C4-2B (cell line): ENCODE results near the gene CLTCL1.

ENCODE experiments used
- CTCF ChIP-seq: fragments of 450-650 bp; conservative IDR thresholded peaks from 2 replicates; pipeline ENCODE4 v1.5.1; 2017; ENCODE audit warnings: mild to moderate bottlenecking
- ZFX ChIP-seq: fragments of 450-650 bp; IDR thresholded peaks from 2 replicates; pipeline ENCODE4 v1.6.1; 2017

GRCh38 chr22:19149047-19149883 is 142.3 kb downstream of the CLTCL1 start:
- no peak for TF ChIP-seq CTCF
- TF ChIP-seq ZFX = no peak
